Keratinocyte (primary cell): ENCODE results near the gene FCSK. TPM values are rescaled to one million over a fixed set of nuclear protein-coding genes. Genes with fewer than 3 reads are reported as not detected.

Experiments used
- DNase-seq: peaks from one replicate; pipeline ENCODE4 v3.0.0-alpha.2; 2011; ENCODE audit warnings: low read depth, missing footprints, low spot score
- FAIRE-seq: peaks from 2 replicates; lab custom pipeline; 2011; peaks lifted over from hg19 to GRCh38; lab: Jason Lieb, UNC
- H2AFZ ChIP-seq: 2 replicates; pipeline ENCODE4 v1.6.0; 2012; ENCODE audit warnings: low read length, control low read depth, inconsistent platforms; ENCODE audit not compliant: control insufficient read depth
- H3K27ac ChIP-seq: 2 replicates; pipeline ENCODE4 v1.5.1; 2011; ENCODE audit warnings: low read length; ENCODE audit not compliant: control insufficient read depth, insufficient read depth
- H3K27me3 ChIP-seq: 3 replicates; pipeline ENCODE4 v1.6.0; 2011; ENCODE audit warnings: low read length; ENCODE audit not compliant: control insufficient read depth, insufficient read depth; ENCODE audit errors: extremely low read depth
- H3K36me3 ChIP-seq, 2 experiments: 2 replicates in 1 of 2; 3 replicates in 1 of 2; pipeline ENCODE4 v1.5.1; 2011; ENCODE audit warnings: low read length in 2 of 2, mild to moderate bottlenecking in 1 of 2; ENCODE audit not compliant: control insufficient read depth in 2 of 2, insufficient read depth in 2 of 2; ENCODE audit errors: extremely low read depth in 1 of 2
- H3K4me1 ChIP-seq: 3 replicates; pipeline ENCODE4 v1.5.1; 2011; ENCODE audit warnings: low read length; ENCODE audit not compliant: control insufficient read depth, insufficient read depth; ENCODE audit errors: extremely low read depth
- H3K4me2 ChIP-seq: 3 replicates; pipeline ENCODE4 v1.6.0; 2011; ENCODE audit warnings: low read depth, low read length; ENCODE audit not compliant: control insufficient read depth, insufficient read depth; ENCODE audit errors: extremely low read depth
- H3K4me3 ChIP-seq, 3 experiments: fragments of 200-600 bp in 1 of 3; sonication (generic) in 1 of 3; 2 replicates in 2 of 3; 3 replicates in 1 of 3; pipeline ENCODE4 v1.5.1; 2011 to 2016; ENCODE audit warnings: low read length in 3 of 3, mild to moderate bottlenecking in 3 of 3, control low read depth in 2 of 3, inconsistent platforms in 1 of 3, low read depth in 1 of 3, mixed read lengths in 1 of 3, mixed run types in 1 of 3, moderate library complexity in 1 of 3; ENCODE audit not compliant: control insufficient read depth in 2 of 3, insufficient read depth in 2 of 3; ENCODE audit errors: extremely low read depth in 1 of 3
- H3K79me2 ChIP-seq: 2 replicates; pipeline ENCODE4 v1.6.0; 2012; ENCODE audit warnings: low read length; ENCODE audit not compliant: control insufficient read depth, insufficient read depth
- H3K9ac ChIP-seq: 3 replicates; pipeline ENCODE4 v1.6.0; 2011; ENCODE audit warnings: low read length; ENCODE audit not compliant: control insufficient read depth, insufficient read depth; ENCODE audit errors: extremely low read depth
- H3K9me1 ChIP-seq: 3 replicates; pipeline ENCODE4 v1.6.0; 2011; ENCODE audit warnings: low read length; ENCODE audit not compliant: control insufficient read depth, insufficient read depth; ENCODE audit errors: extremely low read depth
- H3K9me3 ChIP-seq: 2 replicates; pipeline ENCODE4 v1.5.1; 2012; ENCODE audit warnings: low read depth, low read length; ENCODE audit not compliant: control insufficient read depth
- H4K20me1 ChIP-seq: 3 replicates; pipeline ENCODE4 v1.6.0; 2011; ENCODE audit warnings: low read length; ENCODE audit not compliant: control insufficient read depth, insufficient read depth; ENCODE audit errors: extremely low read depth
- CTCF ChIP-seq, 3 experiments: IDR thresholded peaks in 1 of 3; conservative IDR thresholded peaks in 1 of 3; optimal IDR thresholded peaks in 1 of 3; 2 replicates in 2 of 3; 3 replicates in 1 of 3; pipeline versions ENCODE3 to v1.5.1; 2011; ENCODE audit warnings: low read length in 3 of 3, mild to moderate bottlenecking in 3 of 3, moderate library complexity in 2 of 3, control low read depth in 1 of 3, inconsistent platforms in 1 of 3; ENCODE audit not compliant: insufficient read depth in 2 of 3; ENCODE audit errors: extremely low read depth in 1 of 3
- EZH2 ChIP-seq: IDR thresholded peaks from one replicate; pipeline ENCODE4 v1.6.1; 2012; ENCODE audit warnings: inconsistent platforms, mild to moderate bottlenecking, low read length, moderate library complexity
- dilution Hi-C: fragments of 300-500 bp; cut with MboI; formaldehyde crosslinking; loops from one replicate; pipeline ENCODE4 v1.7.0; 2020; ENCODE audit warnings: low sequenced_read_pairs; ENCODE audit not compliant: extremely low pct_ligation_motif_present
- polyA plus RNA-seq, 5 experiments: library from polyadenylated mRNA; depleted of rRNA in 3 of 5; stranded (reverse) in 3 of 5; stranded (forward) in 1 of 5; unstranded in 1 of 5; fragments of >200 nt; gene quantifications; 1 replicate in 1 of 5; 2 replicates in 3 of 5; 3 replicates in 1 of 5; pipeline versions ENCODE4 v1.2.1 to v1.2.3, GENCODE V29; 2011 to 2012; ENCODE audit warnings: missing spikeins in 2 of 5, low read depth in 1 of 5, low replicate concordance in 1 of 5

The FCSK gene
- polyA plus RNA-seq, 1 donor (not counting 4 experiments of a cell fraction or from before 2014, with no cell fraction given): 6.5 TPM

- dilution Hi-C loops: no loop called here
- no peak overlapping the region for H2AFZ ChIP-seq
- H3K4me3 ChIP-seq: no peak overlapping the region
Measured at GRCh38 chr16:70432356-70432722, 22.1 kb upstream of the FCSK start.

GRCh38 chr16:70432723-70433457, 21.5 kb upstream of the FCSK start:
- DNase-seq (no peak), FAIRE-seq (no peak)
- Histone ChIP-seq H3K27me3 (no peaks in the 10 kb centered on the region), H3K9ac (no peak overlapping the region), H3K79me2 (peaks cover 5% of the 10 kb centered on the region), H3K4me2 (no peak overlapping the region), H3K36me3 (no peaks in the 10 kb centered on the region), H3K9me3 (no peaks in the 10 kb centered on the region), H3K9me1 (no peaks in the 10 kb centered on the region), H3K27ac (no peak overlapping the region), H3K4me3 (no peak overlapping the region), H2AFZ (no peak overlapping the region), H4K20me1 (no peaks in the 10 kb centered on the region), H3K4me1 (peaks cover 25% of the 10 kb centered on the region)
- dilution Hi-C loops: no loop called here
- TF ChIP-seq EZH2 (no peak), CTCF (optimal IDR thresholded peaks at IDR 0.05 in 1 of 3, IDR thresholded peaks at IDR 0.05 in 1 of 3, conservative IDR thresholded peaks at IDR 0.05 in 1 of 3; ENCODE audit: extremely low read depth in 1 of 3, insufficient read depth in 2 of 3, low read length in 3 of 3) (no peak)

More at GRCh38 chr16:70432356-70432722, 22.1 kb upstream of the FCSK start:
- no peak overlapping the region for H3K27ac ChIP-seq
- no peak for FAIRE-seq
- H3K4me1 ChIP-seq: peaks cover 20% of the 10 kb centered on the region
- no peaks in the 10 kb centered on the region for H3K9me3 ChIP-seq
- peaks cover 5% of the 10 kb centered on the region for H3K79me2 ChIP-seq
- H3K4me2 ChIP-seq: no peak overlapping the region
- peaks cover 3% of the 10 kb centered on the region for H3K9me1 ChIP-seq
- DNase-seq: no peak
- no peaks in the 10 kb centered on the region for H4K20me1 ChIP-seq
- no peak overlapping the region for H3K9ac ChIP-seq
- no peaks in the 10 kb centered on the region for H3K27me3 ChIP-seq
- H3K36me3 ChIP-seq: no peaks in the 10 kb centered on the region
- TF ChIP-seq EZH2 (no peak), CTCF (optimal IDR thresholded peaks at IDR 0.05 in 1 of 3, IDR thresholded peaks at IDR 0.05 in 1 of 3, conservative IDR thresholded peaks at IDR 0.05 in 1 of 3; ENCODE audit: extremely low read depth in 1 of 3, insufficient read depth in 2 of 3, low read length in 3 of 3) (no peak)
